ENCODE measurements around the gene NDUFA13. TPM values are rescaled to one million over a fixed set of nuclear protein-coding genes. Genes with fewer than 3 reads are reported as not detected.

The NDUFA13 gene
- total and polyA plus RNA-seq, 11 donors: 101 to 1,476 (median 960) TPM

DNA sequence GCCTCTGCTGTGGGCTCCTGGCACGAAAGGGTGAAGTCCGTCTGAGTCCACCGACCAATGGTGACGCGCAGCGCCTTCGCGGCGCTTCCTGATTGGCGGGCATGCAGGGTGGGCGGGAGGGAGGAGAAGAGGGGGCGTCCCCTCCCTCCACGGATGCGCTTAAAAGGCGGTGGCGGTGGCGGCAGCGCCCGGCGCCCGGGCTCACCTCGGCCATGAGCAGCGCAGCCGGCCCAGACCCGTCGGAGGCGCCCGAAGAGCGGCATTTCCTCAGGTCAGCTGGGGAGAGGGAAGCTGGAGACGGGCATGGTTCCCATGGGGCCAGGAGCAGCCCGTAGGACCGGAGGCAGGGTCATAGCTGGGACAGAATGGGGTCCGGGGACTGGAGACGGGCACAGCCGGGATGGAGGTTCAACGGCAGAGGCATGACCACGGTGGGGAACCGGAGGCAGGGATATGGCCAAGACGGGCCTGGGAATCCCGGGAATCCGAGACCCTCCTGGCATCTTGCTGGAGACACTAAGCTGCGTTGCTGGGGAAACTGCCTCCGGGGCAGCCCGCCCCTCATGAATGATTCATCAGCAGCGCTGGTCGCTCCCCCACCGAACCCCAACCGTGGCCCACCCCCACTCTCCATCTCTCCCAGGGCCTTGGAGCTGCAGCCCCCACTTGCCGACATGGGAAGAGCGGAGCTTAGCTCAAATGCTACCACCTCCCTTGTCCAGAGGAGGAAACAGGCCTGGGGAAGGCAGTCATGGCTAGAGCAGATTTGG is 12.9 kb downstream of the NDUFA13 start, which contains the start of gene YJEFN3:
Gene YJEFN3 (plus strand): TSS at position 191 of the 770 bp plus-strand sequence. CDS start 22 bp downstream, at position 213.
- DNase-seq: peak in 3 of 5 donors; percentile 43 to 63 (median 59)

DNA sequence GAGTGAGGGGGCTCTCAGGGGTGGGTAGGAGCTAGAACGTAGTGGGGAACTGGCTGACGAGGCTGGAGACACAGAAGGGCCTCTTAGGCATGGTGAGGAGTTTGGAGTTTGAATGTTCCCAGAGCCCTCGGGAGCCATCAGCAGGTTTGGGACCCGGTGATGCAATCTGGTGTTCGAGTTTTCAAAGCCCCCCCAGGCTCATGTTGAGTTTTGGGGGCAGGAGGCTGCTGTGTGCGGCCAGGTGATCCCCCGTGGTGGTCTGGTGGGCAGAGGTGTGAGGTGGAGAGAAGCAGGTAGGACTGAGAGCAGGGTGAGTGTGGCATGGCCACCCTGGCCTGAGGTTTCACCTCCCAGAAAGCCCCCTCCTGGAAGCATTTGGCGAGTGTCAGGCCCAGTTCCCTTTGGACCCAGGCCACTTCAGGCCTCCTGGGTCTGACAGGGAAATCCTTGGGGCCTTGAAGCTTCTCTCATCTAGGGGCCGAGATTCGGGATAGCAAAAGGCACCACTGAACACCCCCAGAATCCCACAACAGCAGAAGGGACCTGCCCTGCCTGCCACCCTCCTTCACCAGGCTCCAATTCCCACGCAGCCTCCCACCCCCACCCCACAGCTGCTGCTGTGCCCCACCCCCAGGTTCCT is 13.9 kb downstream of the NDUFA13 start:
- no peaks in the 10 kb centered on the region for H3K27me3 ChIP-seq
- H3K27ac ChIP-seq: no peak overlapping the region
- no peaks in the 10 kb centered on the region for H3K9me3 ChIP-seq
- no peak for ATAC-seq
- WGBS, 4 donors: 72 to 81% (median 75%) methylated on average over 10 to 11 of the region's 11 CpGs
- DNase-seq: no peak
- TF ChIP-seq, protein P1, sequence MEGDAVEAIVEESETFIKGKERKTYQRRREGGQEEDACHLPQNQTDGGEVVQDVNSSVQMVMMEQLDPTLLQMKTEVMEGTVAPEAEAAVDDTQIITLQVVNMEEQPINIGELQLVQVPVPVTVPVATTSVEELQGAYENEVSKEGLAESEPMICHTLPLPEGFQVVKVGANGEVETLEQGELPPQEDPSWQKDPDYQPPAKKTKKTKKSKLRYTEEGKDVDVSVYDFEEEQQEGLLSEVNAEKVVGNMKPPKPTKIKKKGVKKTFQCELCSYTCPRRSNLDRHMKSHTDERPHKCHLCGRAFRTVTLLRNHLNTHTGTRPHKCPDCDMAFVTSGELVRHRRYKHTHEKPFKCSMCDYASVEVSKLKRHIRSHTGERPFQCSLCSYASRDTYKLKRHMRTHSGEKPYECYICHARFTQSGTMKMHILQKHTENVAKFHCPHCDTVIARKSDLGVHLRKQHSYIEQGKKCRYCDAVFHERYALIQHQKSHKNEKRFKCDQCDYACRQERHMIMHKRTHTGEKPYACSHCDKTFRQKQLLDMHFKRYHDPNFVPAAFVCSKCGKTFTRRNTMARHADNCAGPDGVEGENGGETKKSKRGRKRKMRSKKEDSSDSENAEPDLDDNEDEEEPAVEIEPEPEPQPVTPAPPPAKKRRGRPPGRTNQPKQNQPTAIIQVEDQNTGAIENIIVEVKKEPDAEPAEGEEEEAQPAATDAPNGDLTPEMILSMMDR (IDR thresholded peaks at IDR 0.05): no peak
- no peak for TF ChIP-seq POLR2A (IDR thresholded peaks at IDR 0.05)
- H3K4me1 ChIP-seq: peaks cover 0 to 32% (median 11%) of the 10 kb centered on the region in 12 donors
- intact Hi-C loops (cut with DNase I): loop anchor here in 9 of 10 donors (5.0 to 10.0 kb wide), 7 partner anchors 112 to 745 kb away; partner anchors contain the start of gene GMIP (in 3 of the 9)
- no peak overlapping the region for H3K4me3 ChIP-seq
- peaks cover 0 to 29% (median 19%) of the 10 kb centered on the region in 9 donors for H3K36me3 ChIP-seq

More for the DNA sequence above, 12.9 kb downstream of the NDUFA13 start, which contains the start of gene YJEFN3:
- intact Hi-C loops (cut with DNase I): no loop called here
- no peaks in the 10 kb centered on the region for H3K27me3 ChIP-seq
- ATAC-seq: peak in 3 of 4 donors; percentile 42 to 51 (median 44)
- peaks cover 0 to 39% (median 26%) of the 10 kb centered on the region in 9 donors for H3K36me3 ChIP-seq
- H3K9me3 ChIP-seq: no peaks in the 10 kb centered on the region
- WGBS, 4 donors: 32 to 51% (median 46%) methylated on average over 28 to 50 of the region's 50 CpGs
- no peak for TF ChIP-seq POLR2A (IDR thresholded peaks at IDR 0.05)
- TF ChIP-seq, protein P1 (IDR thresholded peaks at IDR 0.05): no peak
- H3K4me1 ChIP-seq: peaks cover 0 to 34% (median 11%) of the 10 kb centered on the region in 12 donors
- peak within 1 kb of the TSS in 8 of 12 donors; percentile 4 to 32 (median 16) for H3K4me3 ChIP-seq
- no peak within 1 kb of the TSS for H3K27ac ChIP-seq

DNA sequence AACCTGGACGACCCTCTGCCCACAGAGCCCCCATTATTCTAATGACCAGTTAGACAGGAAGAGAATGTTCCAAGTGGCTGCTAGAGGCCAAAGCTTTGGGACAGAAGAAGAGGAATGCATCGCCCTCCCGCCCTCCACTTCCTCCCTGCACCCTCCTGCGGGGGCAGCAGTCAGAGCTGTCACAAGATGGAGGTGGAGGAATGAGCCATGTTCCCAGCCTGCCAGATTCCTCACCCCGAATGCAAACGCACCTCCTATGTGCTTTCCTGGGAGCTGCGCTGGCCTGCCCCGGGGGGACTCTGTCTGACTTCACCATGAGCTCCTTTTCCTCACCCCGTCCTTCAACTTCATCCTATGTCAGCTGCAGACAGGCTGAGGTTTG is 14.4 kb downstream of the NDUFA13 start:
- intact Hi-C loops (cut with DNase I): loop anchor here in 9 of 10 donors (5.0 to 10.0 kb wide), 7 partner anchors 112 to 744 kb away; partner anchors contain the start of gene GMIP (in 3 of the 9)
- Histone ChIP-seq H3K36me3 (peaks cover 0 to 28% (median 20%) of the 10 kb centered on the region in 9 donors), H3K4me3 (no peak overlapping the region), H3K27ac (no peak overlapping the region), H3K27me3 (no peaks in the 10 kb centered on the region), H3K4me1 (peaks cover 0 to 27% (median 11%) of the 10 kb centered on the region in 12 donors), H3K9me3 (no peaks in the 10 kb centered on the region)
- WGBS, 4 donors: 53 to 66% (median 57%) methylated on average over 8 to 9 of the region's 9 CpGs
- TF ChIP-seq, protein P1 (IDR thresholded peaks at IDR 0.05): no peak
- TF ChIP-seq POLR2A (IDR thresholded peaks at IDR 0.05): no peak
- DNase-seq (no peak), ATAC-seq (no peak)

DNA sequence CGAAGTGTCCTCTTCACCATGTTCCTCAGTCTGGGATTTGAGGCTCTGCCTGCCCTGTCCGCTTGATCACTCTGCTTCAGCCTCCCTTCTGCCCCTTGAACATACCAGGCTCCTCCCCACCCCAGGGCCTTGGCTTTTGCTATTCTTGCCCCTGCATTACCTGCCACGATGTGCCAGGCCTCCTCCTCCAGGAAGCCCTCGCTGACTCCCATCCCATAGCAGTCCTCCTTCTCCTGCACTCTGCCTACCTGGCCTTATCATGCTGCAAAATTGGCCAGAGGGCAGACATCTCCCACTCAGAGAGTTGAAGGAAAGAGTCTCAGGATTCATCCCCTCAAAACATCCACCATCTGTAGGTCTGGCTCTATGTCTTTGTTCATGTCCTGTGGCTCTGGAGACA is 14.9 kb downstream of the NDUFA13 start:
- Histone ChIP-seq H3K27me3 (no peaks in the 10 kb centered on the region), H3K36me3 (peaks cover 0 to 26% (median 20%) of the 10 kb centered on the region in 9 donors), H3K4me1 (peaks cover 0 to 22% (median 9%) of the 10 kb centered on the region in 12 donors), H3K9me3 (no peaks in the 10 kb centered on the region), H3K27ac (no peak overlapping the region), H3K4me3 (no peak overlapping the region)
- DNase-seq (no peak), ATAC-seq (no peak)
- TF ChIP-seq POLR2A (IDR thresholded peaks at IDR 0.05): no peak
- TF ChIP-seq, protein P1 (IDR thresholded peaks at IDR 0.05): no peak
- intact Hi-C loops (cut with DNase I): loop anchor here in 9 of 10 donors (5.0 to 10.0 kb wide), 7 partner anchors 111 to 744 kb away; partner anchors contain the start of gene GMIP (in 3 of the 9)
- 87 to 92% (median 87%) methylated on average over 4 of the region's 4 CpGs for WGBS, 4 donors

All from heart left ventricle (tissue), 16 donors.